A549 (cell line): Measurements from ENCODE around the gene LCP1.

Experiments
- EP300 ChIP-seq, 2 experiments: fragments of >200 bp; sonication (Bioruptor Twin); formaldehyde crosslinking; IDR thresholded peaks; 2 replicates in 1 of 2; 3 replicates in 1 of 2; pipeline ENCODE4 v1.6.1; 2016 to 2017
- PHF8 ChIP-seq: fragments of 200-600 bp; sonication (generic); IDR thresholded peaks from 2 replicates; pipeline ENCODE4 v1.6.1; 2016; ENCODE audit warnings: low read depth, mild to moderate bottlenecking, antibody characterized with exemption, moderate library complexity, borderline replicate concordance

- TF ChIP-seq PHF8 (no peak), EP300 (IDR thresholded peaks at IDR 0.05) (no peak)
Measured at GRCh38 chr13:46085737-46086136, 96.2 kb downstream of the LCP1 start.
